ENCODE measurements around the gene GIMAP8.

GRCh38 chr7:150463461-150463860, 13.0 kb downstream of the GIMAP8 start:
- TF ChIP-seq, protein P1, sequence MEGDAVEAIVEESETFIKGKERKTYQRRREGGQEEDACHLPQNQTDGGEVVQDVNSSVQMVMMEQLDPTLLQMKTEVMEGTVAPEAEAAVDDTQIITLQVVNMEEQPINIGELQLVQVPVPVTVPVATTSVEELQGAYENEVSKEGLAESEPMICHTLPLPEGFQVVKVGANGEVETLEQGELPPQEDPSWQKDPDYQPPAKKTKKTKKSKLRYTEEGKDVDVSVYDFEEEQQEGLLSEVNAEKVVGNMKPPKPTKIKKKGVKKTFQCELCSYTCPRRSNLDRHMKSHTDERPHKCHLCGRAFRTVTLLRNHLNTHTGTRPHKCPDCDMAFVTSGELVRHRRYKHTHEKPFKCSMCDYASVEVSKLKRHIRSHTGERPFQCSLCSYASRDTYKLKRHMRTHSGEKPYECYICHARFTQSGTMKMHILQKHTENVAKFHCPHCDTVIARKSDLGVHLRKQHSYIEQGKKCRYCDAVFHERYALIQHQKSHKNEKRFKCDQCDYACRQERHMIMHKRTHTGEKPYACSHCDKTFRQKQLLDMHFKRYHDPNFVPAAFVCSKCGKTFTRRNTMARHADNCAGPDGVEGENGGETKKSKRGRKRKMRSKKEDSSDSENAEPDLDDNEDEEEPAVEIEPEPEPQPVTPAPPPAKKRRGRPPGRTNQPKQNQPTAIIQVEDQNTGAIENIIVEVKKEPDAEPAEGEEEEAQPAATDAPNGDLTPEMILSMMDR (IDR thresholded peaks at IDR 0.05) = no peak
- no peak for TF ChIP-seq POLR2A (IDR thresholded peaks at IDR 0.05)
- TF ChIP-seq POLR2AphosphoS5 (IDR thresholded peaks at IDR 0.05) = no peak
